SK-N-MC (cell line): ENCODE measurements around the gene CDK17.

Experiments
- EZH2 ChIP-seq: fragments of 200-600 bp; sonication (generic); IDR thresholded peaks from one replicate; pipeline ENCODE4 v1.6.1; 2017; ENCODE audit warnings: antibody characterized with exemption
- FOXP2 ChIP-seq: optimal IDR thresholded peaks from 2 replicates; pipeline ENCODE3; 2011; ENCODE audit warnings: mild to moderate bottlenecking, moderate library complexity; ENCODE audit not compliant: insufficient read depth; ENCODE audit errors: extremely low read length, control extremely low read depth
- POLR2AphosphoS5 ChIP-seq: IDR thresholded peaks from 2 replicates; pipeline ENCODE4 v1.6.1; 2012; ENCODE audit warnings: mild to moderate bottlenecking, low read depth, low read length, borderline replicate concordance

- TF ChIP-seq FOXP2 (no peak), EZH2 (no peak), POLR2AphosphoS5 (no peak)
These were observed 140.0 kb downstream of the CDK17 start for GRCh38 chr12:96260231-96260630.
